ENCODE data around the gene PRCP.
A peak's percentile ranks its signal among the peaks of the same experiment; 100 is the strongest.

Gene PRCP

GRCh38 chr11:82865841-82866240 lies 34.4 kb downstream of the PRCP start:
- H3K4me1 ChIP-seq (ENCODE audit: control insufficient read depth, insufficient read depth, low read depth, low read length) = no peaks in the 10 kb centered on the region

GRCh38 chr11:82864268-82864667 lies 36.0 kb downstream of the PRCP start:
- peak; percentile 45 for DNase-seq
- no peak overlapping the region for H3K4ac ChIP-seq (ENCODE audit: low read depth in 1 of 2, low read length in 2 of 2)
- H2AFZ ChIP-seq (ENCODE audit: low read depth, low read length) = no peak overlapping the region
- no peak overlapping the region for H3K4me3 ChIP-seq (ENCODE audit: insufficient read depth in 1 of 2, low read depth in 1 of 2, low read length in 2 of 2)
- H3K9me3 ChIP-seq (ENCODE audit: control insufficient read depth, low read length) = no peaks in the 10 kb centered on the region
- no peak overlapping the region for H4K8ac ChIP-seq (ENCODE audit: low read length)
- H3K79me1 ChIP-seq (replicated peaks; ENCODE audit: low read length, poor library complexity, severe bottlenecking) = peaks cover 6% of the 10 kb centered on the region
- H3K4me2 ChIP-seq (ENCODE audit: low read length, poor library complexity, severe bottlenecking) = no peak overlapping the region
- no peak overlapping the region for H2BK5ac ChIP-seq (ENCODE audit: low read depth, low read length, poor library complexity, severe bottlenecking)
- H3K14ac ChIP-seq (ENCODE audit: low read length in 2 of 2) = no peak overlapping the region
- H2AK5ac ChIP-seq (ENCODE audit: low read length, severe bottlenecking) = no peak overlapping the region
- H2BK120ac ChIP-seq (ENCODE audit: low read depth, low read length) = no peak overlapping the region
- H3K27ac ChIP-seq (ENCODE audit: low read length, poor library complexity, severe bottlenecking) = no peak overlapping the region
- no peak overlapping the region for H2BK15ac ChIP-seq (ENCODE audit: low read depth, poor library complexity, severe bottlenecking)
- no peak overlapping the region for H3K23ac ChIP-seq (ENCODE audit: low read length in 2 of 2)
- no peaks in the 10 kb centered on the region for H3K27me3 ChIP-seq (ENCODE audit: control insufficient read depth in 1 of 2, insufficient read depth in 1 of 2, low read length in 2 of 2)
- H3K18ac ChIP-seq (ENCODE audit: low read depth in 1 of 2, low read length in 2 of 2) = no peak overlapping the region
- no peak overlapping the region for H2BK12ac ChIP-seq (ENCODE audit: low read length in 2 of 2)
- H3K9ac ChIP-seq (ENCODE audit: low read length) = peak overlapping the region; percentile 46
- H3K4me1 ChIP-seq (ENCODE audit: control insufficient read depth, insufficient read depth, low read depth, low read length) = no peaks in the 10 kb centered on the region
- H4K91ac ChIP-seq (ENCODE audit: low read length) = no peak overlapping the region
- 47% methylated on average over 5 of the region's 5 CpGs for WGBS
- no peaks in the 10 kb centered on the region for H3K36me3 ChIP-seq (ENCODE audit: control insufficient read depth in 1 of 2, insufficient read depth in 2 of 2, low read depth in 1 of 2, low read length in 2 of 2)

More at GRCh38 chr11:82865841-82866240, 34.4 kb downstream of the PRCP start:
- Histone ChIP-seq H3K9me3 (ENCODE audit: control insufficient read depth, low read length) (no peaks in the 10 kb centered on the region), H3K36me3 (ENCODE audit: control insufficient read depth in 1 of 2, insufficient read depth in 2 of 2, low read depth in 1 of 2, low read length in 2 of 2) (no peaks in the 10 kb centered on the region), H3K4me2 (ENCODE audit: low read length, poor library complexity, severe bottlenecking) (no peak overlapping the region), H3K18ac (ENCODE audit: low read depth in 1 of 2, low read length in 2 of 2) (no peak overlapping the region), H3K14ac (ENCODE audit: low read length in 2 of 2) (no peak overlapping the region), H3K9ac (ENCODE audit: low read length) (peak overlapping the region; percentile 18), H3K4me3 (ENCODE audit: insufficient read depth in 1 of 2, low read depth in 1 of 2, low read length in 2 of 2) (no peak overlapping the region), H4K8ac (ENCODE audit: low read length) (no peak overlapping the region), H3K23ac (ENCODE audit: low read length in 2 of 2) (no peak overlapping the region), H3K79me1 (replicated peaks; ENCODE audit: low read length, poor library complexity, severe bottlenecking) (peaks cover 6% of the 10 kb centered on the region), H3K27ac (ENCODE audit: low read length, poor library complexity, severe bottlenecking) (no peak overlapping the region), H4K91ac (ENCODE audit: low read length) (no peak overlapping the region), H2AK5ac (ENCODE audit: low read length, severe bottlenecking) (no peak overlapping the region), H2BK120ac (ENCODE audit: low read depth, low read length) (no peak overlapping the region), H2BK12ac (ENCODE audit: low read length in 2 of 2) (peak overlapping the region in 1 of 2 experiments; percentile 57), H2BK5ac (ENCODE audit: low read depth, low read length, poor library complexity, severe bottlenecking) (no peak overlapping the region), H2BK15ac (ENCODE audit: low read depth, poor library complexity, severe bottlenecking) (no peak overlapping the region), H3K27me3 (ENCODE audit: control insufficient read depth in 1 of 2, insufficient read depth in 1 of 2, low read length in 2 of 2) (no peaks in the 10 kb centered on the region), H2AFZ (ENCODE audit: low read depth, low read length) (no peak overlapping the region), H3K4ac (ENCODE audit: low read depth in 1 of 2, low read length in 2 of 2) (no peak overlapping the region)
- WGBS = 98% methylated on average over 2 of the region's 2 CpGs
- peak; percentile 23 for DNase-seq

- no peak overlapping the region for H3K14ac ChIP-seq (ENCODE audit: low read length in 2 of 2)
- no peak overlapping the region for H3K9ac ChIP-seq (ENCODE audit: low read length)
- H2AFZ ChIP-seq (ENCODE audit: low read depth, low read length) = no peak overlapping the region
- H2BK5ac ChIP-seq (ENCODE audit: low read depth, low read length, poor library complexity, severe bottlenecking) = no peak overlapping the region
- no peaks in the 10 kb centered on the region for H3K36me3 ChIP-seq (ENCODE audit: control insufficient read depth in 1 of 2, insufficient read depth in 2 of 2, low read depth in 1 of 2, low read length in 2 of 2)
- no peak overlapping the region for H2BK120ac ChIP-seq (ENCODE audit: low read depth, low read length)
- DNase-seq = no peak
- H2BK15ac ChIP-seq (ENCODE audit: low read depth, poor library complexity, severe bottlenecking) = no peak overlapping the region
- no peak overlapping the region for H3K4ac ChIP-seq (ENCODE audit: low read depth in 1 of 2, low read length in 2 of 2)
- H2BK12ac ChIP-seq (ENCODE audit: low read length in 2 of 2) = no peak overlapping the region
- H3K23ac ChIP-seq (ENCODE audit: low read length in 2 of 2) = no peak overlapping the region
- H3K27me3 ChIP-seq (ENCODE audit: control insufficient read depth in 1 of 2, insufficient read depth in 1 of 2, low read length in 2 of 2) = no peaks in the 10 kb centered on the region
- no peak overlapping the region for H4K91ac ChIP-seq (ENCODE audit: low read length)
- no peaks in the 10 kb centered on the region for H3K9me3 ChIP-seq (ENCODE audit: control insufficient read depth, low read length)
- H3K4me1 ChIP-seq (ENCODE audit: control insufficient read depth, insufficient read depth, low read depth, low read length) = no peaks in the 10 kb centered on the region
- no peak overlapping the region for H3K4me2 ChIP-seq (ENCODE audit: low read length, poor library complexity, severe bottlenecking)
- H3K4me3 ChIP-seq (ENCODE audit: insufficient read depth in 1 of 2, low read depth in 1 of 2, low read length in 2 of 2) = no peak overlapping the region
- 100% methylated on average over 1 of the region's 2 CpGs for WGBS
- H2AK5ac ChIP-seq (ENCODE audit: low read length, severe bottlenecking) = no peak overlapping the region
- no peak overlapping the region for H4K8ac ChIP-seq (ENCODE audit: low read length)
- H3K18ac ChIP-seq (ENCODE audit: low read depth in 1 of 2, low read length in 2 of 2) = no peak overlapping the region
- peaks cover 6% of the 10 kb centered on the region for H3K79me1 ChIP-seq (replicated peaks; ENCODE audit: low read length, poor library complexity, severe bottlenecking)
- no peak overlapping the region for H3K27ac ChIP-seq (ENCODE audit: low read length, poor library complexity, severe bottlenecking)
Observed at GRCh38 chr11:82863209-82863608, 37.0 kb downstream of the PRCP start.

GRCh38 chr11:82862379-82862778 lies 37.9 kb downstream of the PRCP start:
- no peak overlapping the region for H3K9ac ChIP-seq (ENCODE audit: low read length)
- no peak for DNase-seq

More at GRCh38 chr11:82862379-82862778, 37.9 kb downstream of the PRCP start:
- H4K8ac ChIP-seq (ENCODE audit: low read length) = no peak overlapping the region
- H3K4ac ChIP-seq (ENCODE audit: low read depth in 1 of 2, low read length in 2 of 2) = no peak overlapping the region
- no peaks in the 10 kb centered on the region for H3K36me3 ChIP-seq (ENCODE audit: control insufficient read depth in 1 of 2, insufficient read depth in 2 of 2, low read depth in 1 of 2, low read length in 2 of 2)
- H4K91ac ChIP-seq (ENCODE audit: low read length) = no peak overlapping the region
- H2AFZ ChIP-seq (ENCODE audit: low read depth, low read length) = no peak overlapping the region
- no peak overlapping the region for H3K27ac ChIP-seq (ENCODE audit: low read length, poor library complexity, severe bottlenecking)
- H3K14ac ChIP-seq (ENCODE audit: low read length in 2 of 2) = no peak overlapping the region
- H2BK5ac ChIP-seq (ENCODE audit: low read depth, low read length, poor library complexity, severe bottlenecking) = no peak overlapping the region
- no peak overlapping the region for H2BK12ac ChIP-seq (ENCODE audit: low read length in 2 of 2)
- H3K9me3 ChIP-seq (ENCODE audit: control insufficient read depth, low read length) = no peaks in the 10 kb centered on the region
- peaks cover 6% of the 10 kb centered on the region for H3K79me1 ChIP-seq (replicated peaks; ENCODE audit: low read length, poor library complexity, severe bottlenecking)
- no peak overlapping the region for H2AK5ac ChIP-seq (ENCODE audit: low read length, severe bottlenecking)
- 86% methylated on average over 1 of the region's 2 CpGs for WGBS
- H3K18ac ChIP-seq (ENCODE audit: low read depth in 1 of 2, low read length in 2 of 2) = no peak overlapping the region
- H3K4me2 ChIP-seq (ENCODE audit: low read length, poor library complexity, severe bottlenecking) = no peak overlapping the region
- no peak overlapping the region for H3K23ac ChIP-seq (ENCODE audit: low read length in 2 of 2)
- no peak overlapping the region for H3K4me3 ChIP-seq (ENCODE audit: insufficient read depth in 1 of 2, low read depth in 1 of 2, low read length in 2 of 2)
- no peak overlapping the region for H2BK15ac ChIP-seq (ENCODE audit: low read depth, poor library complexity, severe bottlenecking)
- H3K4me1 ChIP-seq (ENCODE audit: control insufficient read depth, insufficient read depth, low read depth, low read length) = peaks cover 2% of the 10 kb centered on the region
- H3K27me3 ChIP-seq (ENCODE audit: control insufficient read depth in 1 of 2, insufficient read depth in 1 of 2, low read length in 2 of 2) = no peaks in the 10 kb centered on the region
- H2BK120ac ChIP-seq (ENCODE audit: low read depth, low read length) = no peak overlapping the region
